Measurements from ENCODE around the gene AXIN1. TPM values are rescaled to one million over a fixed set of nuclear protein-coding genes. Genes with fewer than 3 reads are reported as not detected.

AXIN1 gene
- total RNA-seq, 1 experiment from 2014 or later: 42.0 TPM

GRCh38 chr16:311725-312124 is 40.8 kb downstream of the AXIN1 start:
- Histone ChIP-seq H3K79me2 (ENCODE audit: low read depth) (0 out of 2 replicates have a peak, but pooled peaks cover 10% of the 10 kb centered on the region), H4K20me1 (ENCODE audit: insufficient read depth) (peaks cover 14% of the 10 kb centered on the region), H3K4me3 (no peak overlapping the region), H3K9me3 (ENCODE audit: insufficient read depth, low read depth) (no peaks in the 10 kb centered on the region), H3K36me3 (ENCODE audit: low read depth) (peaks cover 7% of the 10 kb centered on the region; the same call in 1 of the 2 replicates), H3F3A (ENCODE audit: insufficient read depth, low read depth) (no peaks in the 10 kb centered on the region), H3K9me2 (ENCODE audit: insufficient read depth) (no peaks in the 10 kb centered on the region), H3K27me3 (ENCODE audit: insufficient read depth, low read depth) (no peaks in the 10 kb centered on the region), H3K27ac (no peak overlapping the region), H3K4me2 (no peak overlapping the region), H2AFZ (no peak overlapping the region), H3K4me1 (replicated peaks; ENCODE audit: insufficient read depth) (peaks cover 6% of the 10 kb centered on the region)
- ChIA-PET POLR2A (ENCODE audit: unreplicated experiment) (no interaction called here), CTCF (no interaction called here)
- no peak for TF ChIP-seq CTCF (conservative IDR thresholded peaks at IDR 0.05)
- no peak for TF ChIP-seq EZH2 (IDR thresholded peaks at IDR 0.05; ENCODE audit: low read depth)
- no TSS peak for BruUV-seq (replicated peaks)
- no peak for DNase-seq
- intact Hi-C loops (cut with micrococcal nuclease; ENCODE audit: unreplicated experiment): no loop called here

- intact Hi-C loops (cut with micrococcal nuclease; ENCODE audit: unreplicated experiment): no loop called here
- Histone ChIP-seq H3F3A (ENCODE audit: insufficient read depth, low read depth) (no peaks in the 10 kb centered on the region), H3K4me3 (no peak overlapping the region), H3K27ac (no peak overlapping the region), H3K79me2 (ENCODE audit: low read depth) (0 out of 2 replicates have a peak, but pooled peaks cover 4% of the 10 kb centered on the region), H4K20me1 (ENCODE audit: insufficient read depth) (no peaks in the 10 kb centered on the region), H3K9me3 (ENCODE audit: insufficient read depth, low read depth) (no peaks in the 10 kb centered on the region), H3K4me2 (no peak overlapping the region), H3K9me2 (ENCODE audit: insufficient read depth) (no peaks in the 10 kb centered on the region), H3K27me3 (ENCODE audit: insufficient read depth, low read depth) (no peaks in the 10 kb centered on the region), H2AFZ (no peak overlapping the region), H3K36me3 (ENCODE audit: low read depth) (peaks cover 7% of the 10 kb centered on the region; the same call in 1 of the 2 replicates), H3K4me1 (replicated peaks; ENCODE audit: insufficient read depth) (no peaks in the 10 kb centered on the region)
- ChIA-PET POLR2A (ENCODE audit: unreplicated experiment) (no interaction called here), CTCF (no interaction called here)
- no peak for DNase-seq
- BruUV-seq (replicated peaks): no TSS peak
- TF ChIP-seq EZH2 (IDR thresholded peaks at IDR 0.05; ENCODE audit: low read depth): no peak
- TF ChIP-seq CTCF (conservative IDR thresholded peaks at IDR 0.05): no peak
Observed at GRCh38 chr16:309476-309875, 43.0 kb downstream of the AXIN1 start.

DNA sequence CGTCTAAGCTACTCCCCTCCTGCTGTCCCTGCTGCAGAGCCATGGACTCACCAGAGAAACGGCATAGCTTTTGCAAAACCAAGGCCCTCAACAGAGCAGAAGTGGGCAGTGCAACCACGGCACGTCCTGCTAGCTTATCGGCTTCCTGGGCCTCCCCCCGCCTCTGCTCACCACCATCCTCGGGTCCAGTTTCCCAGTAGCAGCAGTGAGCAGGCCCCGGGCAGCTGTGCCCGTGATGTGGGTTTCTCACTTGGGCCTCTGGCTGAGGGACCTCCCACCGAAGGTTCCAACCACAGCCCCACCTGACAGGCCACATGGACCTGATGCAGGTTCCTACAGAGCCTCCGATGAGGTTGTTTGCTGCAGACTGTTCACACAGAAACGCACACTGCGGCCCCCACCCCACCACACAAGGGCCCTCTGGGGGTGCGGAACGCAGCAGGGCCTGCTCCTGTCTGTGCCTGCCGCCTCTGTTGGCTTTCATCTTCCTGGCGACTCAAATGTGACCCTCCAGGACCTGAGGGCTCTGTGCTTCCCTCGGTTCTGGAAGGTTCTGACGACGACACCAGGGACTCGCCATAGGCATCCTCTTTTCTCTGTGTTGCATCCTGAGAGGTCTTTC is 44.7 kb downstream of the AXIN1 start:
- DNase-seq: no peak
- H3K9me3 ChIP-seq (ENCODE audit: insufficient read depth, low read depth): no peaks in the 10 kb centered on the region
- no peak overlapping the region for H3K4me2 ChIP-seq
- ChIA-PET CTCF (no interaction called here), POLR2A (ENCODE audit: unreplicated experiment) (interaction anchor here (0.6 kb wide), 1 partner anchor 103 kb away, joined by 6 read pairs; no protein-coding TSS in a partner anchor)
- no peaks in the 10 kb centered on the region; the same call in 1 of the 2 replicates for H4K20me1 ChIP-seq (ENCODE audit: insufficient read depth)
- BruUV-seq (replicated peaks): no TSS peak
- H3K27me3 ChIP-seq (ENCODE audit: insufficient read depth, low read depth): no peaks in the 10 kb centered on the region
- H3K4me3 ChIP-seq: no peak overlapping the region
- H3K4me1 ChIP-seq (replicated peaks; ENCODE audit: insufficient read depth): no peaks in the 10 kb centered on the region
- peaks cover 3% of the 10 kb centered on the region; the same call in 1 of the 2 replicates for H3K36me3 ChIP-seq (ENCODE audit: low read depth)
- no peak for TF ChIP-seq CTCF (conservative IDR thresholded peaks at IDR 0.05)
- TF ChIP-seq EZH2 (IDR thresholded peaks at IDR 0.05; ENCODE audit: low read depth): no peak
- H2AFZ ChIP-seq: no peak overlapping the region
- H3F3A ChIP-seq (ENCODE audit: insufficient read depth, low read depth): no peaks in the 10 kb centered on the region
- H3K79me2 ChIP-seq (ENCODE audit: low read depth): no peaks in the 10 kb centered on the region
- H3K27ac ChIP-seq: no peak overlapping the region
- H3K9me2 ChIP-seq (ENCODE audit: insufficient read depth): no peaks in the 10 kb centered on the region
- intact Hi-C loops (cut with micrococcal nuclease; ENCODE audit: unreplicated experiment): no loop called here

Measured in PC-9 (cell line).